Muscle layer of duodenum (tissue), 2 donors: Measurements from ENCODE around the gene MTF1.

ENCODE experiments used
- H3K27ac ChIP-seq: one replicate; pipeline ENCODE4 v1.7.0; 2013; ENCODE audit warnings: mild to moderate bottlenecking, low read length
- H3K27me3 ChIP-seq: one replicate; pipeline ENCODE4 v1.7.0; 2013; ENCODE audit warnings: low read depth, mild to moderate bottlenecking, control low read depth, low read length
- H3K36me3 ChIP-seq, 2 donors: one replicate each; pipeline ENCODE4 v1.7.0; 2013; ENCODE audit warnings: low read length in 2 of 2, control low read depth in 1 of 2, mild to moderate bottlenecking in 1 of 2; ENCODE audit not compliant: insufficient read depth in 2 of 2, control insufficient read depth in 1 of 2
- H3K4me1 ChIP-seq, 2 donors: one replicate each; pipeline ENCODE4 v1.7.0; 2013; ENCODE audit warnings: low read length in 2 of 2, mild to moderate bottlenecking in 2 of 2, control low read depth in 1 of 2, moderate library complexity in 1 of 2; ENCODE audit not compliant: insufficient read depth in 2 of 2, control insufficient read depth in 1 of 2
- H3K4me3 ChIP-seq, 2 donors: one replicate each; pipeline ENCODE4 v1.7.0; 2013; ENCODE audit warnings: low read length in 2 of 2, low read depth in 1 of 2, mild to moderate bottlenecking in 1 of 2
- H3K9me3 ChIP-seq, 2 donors: one replicate each; pipeline ENCODE4 v1.7.0; 2013; ENCODE audit warnings: low read length in 2 of 2, control low read depth in 1 of 2, mild to moderate bottlenecking in 1 of 2; ENCODE audit not compliant: control insufficient read depth in 1 of 2
- donor health status: healthy.

Gene MTF1

DNA sequence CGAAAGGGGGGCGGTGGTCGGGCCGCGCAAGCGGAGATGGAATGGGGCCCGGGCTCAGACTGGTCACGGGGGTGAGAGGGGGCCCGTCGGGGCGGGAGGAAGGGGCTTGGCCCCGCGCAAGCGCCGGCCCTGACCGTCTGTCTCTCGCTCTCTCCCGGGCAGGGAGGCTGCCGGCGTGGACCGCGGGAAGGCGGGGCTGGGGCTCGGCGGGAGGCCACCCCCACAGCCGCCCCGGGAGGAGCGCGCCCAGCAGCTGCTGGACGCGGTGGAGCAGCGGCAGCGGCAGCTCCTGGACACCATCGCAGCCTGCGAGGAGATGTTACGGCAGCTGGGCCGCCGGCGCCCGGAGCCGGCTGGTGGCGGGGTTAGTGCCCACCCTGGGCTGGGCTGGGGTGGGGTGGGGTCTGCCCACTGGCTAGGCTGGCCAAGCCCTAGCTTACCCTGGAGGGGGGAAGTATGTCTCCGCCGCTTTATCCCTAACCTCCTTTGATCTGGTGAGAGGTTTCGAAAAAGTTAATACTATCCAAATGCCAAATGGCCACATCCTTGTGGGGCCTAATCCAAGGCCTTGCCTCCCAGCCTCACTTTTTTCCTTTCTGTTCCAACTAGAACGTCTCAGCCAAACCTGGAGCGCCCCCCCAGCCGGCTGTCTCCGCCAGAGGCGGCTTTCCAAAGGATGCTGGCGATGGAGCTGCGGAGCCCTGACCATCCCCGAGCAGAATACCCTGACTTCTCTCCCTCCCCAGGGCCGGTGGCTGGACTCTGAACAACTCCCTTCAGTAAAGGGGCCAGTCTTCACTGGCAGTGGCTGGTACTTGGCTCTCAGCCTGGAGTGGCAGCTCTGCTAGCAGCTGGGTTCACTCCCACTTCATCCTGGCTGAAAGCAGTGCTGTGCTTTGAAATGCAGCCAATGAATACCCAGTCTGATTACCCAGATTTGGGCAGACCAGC, 50.7 kb downstream of the MTF1 start:
- Histone ChIP-seq H3K27me3 (no peaks in the 10 kb centered on the region), H3K9me3 (no peaks in the 10 kb centered on the region), H3K4me1 (peaks cover 9 to 35% of the 10 kb centered on the region in 2 donors), H3K4me3 (peak overlapping the region; percentile 67 to 95), H3K36me3 (peaks cover 29 to 30% of the 10 kb centered on the region in 2 donors), H3K27ac (peak overlapping the region; percentile 75)

DNA sequence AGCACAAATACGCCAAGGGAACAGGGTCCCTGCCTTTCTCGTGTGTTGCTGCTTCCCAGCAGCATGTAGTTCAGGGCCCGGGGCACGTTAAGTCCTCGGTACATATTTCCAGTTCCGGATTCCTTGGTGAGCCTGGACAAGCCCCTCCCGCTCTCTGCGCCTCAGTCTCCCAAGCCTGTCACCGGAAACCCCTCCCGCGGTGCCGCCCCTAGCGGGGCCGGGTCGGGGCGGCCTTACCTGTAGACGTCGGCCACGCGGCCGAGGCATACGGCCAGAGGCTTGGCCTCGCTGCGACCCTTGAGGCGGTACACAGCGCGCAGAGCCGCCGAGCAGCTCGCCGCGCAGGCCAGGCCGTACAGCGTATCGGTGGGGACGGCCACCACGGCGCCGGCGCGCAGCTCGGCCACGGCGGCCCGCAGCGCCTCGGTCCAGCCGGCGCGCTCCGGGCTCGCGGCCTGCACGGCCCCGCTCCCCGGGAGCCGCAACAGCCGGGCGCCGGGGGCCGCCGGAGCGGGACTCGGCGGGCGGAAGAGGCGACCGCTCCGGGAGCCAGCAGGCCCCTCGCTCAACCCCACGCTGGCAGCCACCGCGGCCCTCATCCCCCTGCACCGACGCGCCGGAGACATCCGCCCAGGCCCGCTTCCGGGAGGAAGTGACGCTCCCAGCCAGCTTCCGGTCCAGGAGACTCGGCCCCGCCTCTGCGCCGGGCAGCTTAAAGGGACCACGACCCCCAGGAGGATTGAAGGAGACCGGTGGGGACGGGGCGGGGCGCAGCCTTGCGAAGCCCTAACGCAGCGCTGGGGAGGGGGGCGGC, 51.6 kb downstream of the MTF1 start, which contains the start of the genes C1orf122 and YRDC:
C1orf122 (plus strand) TSS at position 236 of the 814 bp plus-strand sequence. CDS start 615 bp downstream, outside the sequence.
YRDC (minus strand) TSS at position 654 of the 814 bp plus-strand sequence; CDS start at position 626, 28 bp downstream.
- Histone ChIP-seq H3K9me3 (no peaks in the 10 kb centered on the region), H3K36me3 (peaks cover 30 to 37% of the 10 kb centered on the region in 2 donors), H3K4me1 (peaks cover 9 to 35% of the 10 kb centered on the region in 2 donors), H3K27me3 (no peaks in the 10 kb centered on the region), H3K4me3 (peak within 1 kb of the TSS; percentile 81 to 95), H3K27ac (peak within 1 kb of the TSS; percentile 80)

DNA sequence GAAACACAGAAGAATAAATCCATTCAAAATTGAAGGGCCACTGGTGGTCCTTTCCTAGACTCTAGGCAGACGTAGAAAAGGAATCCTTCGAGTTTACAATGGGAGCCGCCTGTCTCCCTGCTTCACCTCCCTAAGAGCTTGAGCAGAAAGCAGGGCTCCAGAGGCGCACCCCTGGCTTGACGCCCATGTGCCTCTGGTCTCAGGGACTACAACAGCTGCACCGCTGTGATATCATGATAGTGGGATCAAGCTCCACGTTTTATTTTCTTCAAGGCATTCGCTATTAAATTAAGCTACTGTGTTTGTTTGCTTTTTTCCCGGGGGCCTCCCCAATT, 52.2 kb downstream of the MTF1 start:
- peaks cover 34 to 43% of the 10 kb centered on the region in 2 donors for H3K36me3 ChIP-seq
- peak overlapping the region; percentile 80 for H3K27ac ChIP-seq

DNA sequence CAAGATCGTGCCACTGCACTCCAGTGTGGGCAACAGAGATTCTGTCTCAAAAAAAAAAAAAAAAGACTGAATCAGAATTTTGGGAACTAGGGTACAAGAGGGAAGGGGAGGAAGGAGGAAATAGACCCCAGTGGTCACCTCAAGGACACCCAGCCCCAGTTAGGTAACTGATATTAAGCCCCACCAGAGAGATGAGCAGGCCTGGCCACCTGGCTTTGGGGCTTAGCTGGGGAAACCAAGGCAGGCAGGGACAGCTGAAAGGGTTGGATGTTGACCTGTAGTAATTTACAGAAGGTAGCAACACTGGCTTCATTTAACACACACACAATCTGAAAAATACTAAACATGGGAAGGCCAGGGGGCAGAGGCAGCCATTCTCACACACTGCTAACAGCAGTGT, 57.0 kb downstream of the MTF1 start:
- H3K27ac ChIP-seq = no peak overlapping the region
- H3K27me3 ChIP-seq = no peaks in the 10 kb centered on the region
- H3K4me3 ChIP-seq = no peak overlapping the region
- peaks cover 34 to 66% of the 10 kb centered on the region in 2 donors for H3K36me3 ChIP-seq
- no peaks in the 10 kb centered on the region for H3K9me3 ChIP-seq
- H3K4me1 ChIP-seq = peaks cover 6 to 15% of the 10 kb centered on the region in 2 donors

More for the DNA sequence above, 52.2 kb downstream of the MTF1 start:
- Histone ChIP-seq H3K4me1 (peaks cover 9 to 35% of the 10 kb centered on the region in 2 donors), H3K9me3 (no peaks in the 10 kb centered on the region), H3K4me3 (peak overlapping the region; percentile 81 to 95), H3K27me3 (no peaks in the 10 kb centered on the region)

DNA sequence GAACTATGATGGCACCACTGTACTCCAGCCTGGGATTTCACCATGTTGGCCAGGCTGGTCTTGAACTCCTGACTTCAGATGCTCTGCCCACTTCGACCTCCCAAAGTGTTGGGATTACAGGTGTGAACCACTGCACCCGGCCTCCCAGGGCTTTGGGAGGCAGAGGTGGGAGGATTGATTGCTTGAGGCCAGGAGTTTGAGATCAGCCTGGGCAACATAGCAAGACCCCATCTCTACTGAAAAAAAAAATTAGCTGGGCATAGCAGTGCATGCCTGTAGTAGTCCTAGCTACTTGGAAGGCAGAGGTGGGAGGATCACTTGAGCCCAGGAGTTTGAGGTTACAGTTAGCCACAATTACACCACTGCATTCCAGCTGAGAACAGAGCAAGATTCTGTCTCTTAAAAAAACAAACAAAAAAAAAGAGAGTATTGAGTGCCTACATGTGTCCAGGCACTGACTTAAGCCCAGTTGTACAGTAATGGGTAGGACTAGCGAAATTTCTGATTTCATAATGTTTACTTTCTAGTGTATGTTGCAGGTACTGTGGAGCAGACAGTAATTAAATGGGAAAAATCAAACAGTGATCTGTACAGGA, 61.5 kb downstream of the MTF1 start:
- peaks cover 0 to 17% of the 10 kb centered on the region in 2 donors for H3K4me1 ChIP-seq
- no peaks in the 10 kb centered on the region for H3K27me3 ChIP-seq
- H3K4me3 ChIP-seq = no peak overlapping the region
- no peak overlapping the region for H3K27ac ChIP-seq
- no peaks in the 10 kb centered on the region for H3K9me3 ChIP-seq
- H3K36me3 ChIP-seq = peaks cover 4 to 30% of the 10 kb centered on the region in 2 donors

DNA sequence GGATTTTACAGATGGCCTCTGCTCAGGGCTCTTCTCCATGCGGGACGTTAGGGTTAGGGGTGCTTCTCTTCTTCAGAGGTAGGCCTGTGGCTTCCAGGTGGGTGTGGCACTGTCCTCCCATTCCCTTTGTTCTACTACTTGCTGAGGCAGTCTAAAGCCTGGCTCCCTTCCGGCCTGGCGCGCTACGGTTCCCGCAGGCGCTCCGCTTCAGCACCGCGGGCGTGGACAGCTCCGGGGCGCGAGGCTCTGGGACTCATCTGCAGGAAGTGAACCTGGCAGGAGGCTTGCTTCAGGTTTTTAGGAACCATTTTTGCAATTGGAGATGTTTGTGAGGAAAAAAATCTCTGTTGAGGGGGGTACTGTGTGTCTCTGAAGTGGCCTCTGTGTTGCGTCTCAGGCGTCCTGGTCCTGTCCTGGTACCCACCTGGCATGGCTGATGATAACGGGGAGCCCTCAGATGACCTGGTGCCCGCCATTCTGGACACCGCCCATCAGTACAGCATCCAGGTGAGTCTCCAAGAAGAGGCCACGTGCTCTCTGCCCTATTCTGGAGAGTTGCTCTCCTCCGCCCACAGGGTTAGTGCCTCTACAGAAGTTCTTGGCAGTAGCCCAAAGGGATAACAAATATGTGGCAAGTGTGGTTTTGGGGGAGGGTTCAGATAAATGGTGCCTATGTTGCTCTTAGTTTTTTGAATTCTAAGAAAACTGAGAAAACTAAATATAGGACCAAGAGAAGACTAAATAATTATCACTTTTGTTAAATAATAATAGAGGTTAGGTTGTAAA, 63.9 kb downstream of the MTF1 start:
- Histone ChIP-seq H3K36me3 (peaks cover 0 to 16% of the 10 kb centered on the region in 2 donors), H3K4me3 (peak overlapping the region in 1 of 2 donors; percentile 59), H3K27ac (no peak overlapping the region), H3K9me3 (no peaks in the 10 kb centered on the region), H3K4me1 (peaks cover 0 to 17% of the 10 kb centered on the region in 2 donors), H3K27me3 (no peaks in the 10 kb centered on the region)

DNA sequence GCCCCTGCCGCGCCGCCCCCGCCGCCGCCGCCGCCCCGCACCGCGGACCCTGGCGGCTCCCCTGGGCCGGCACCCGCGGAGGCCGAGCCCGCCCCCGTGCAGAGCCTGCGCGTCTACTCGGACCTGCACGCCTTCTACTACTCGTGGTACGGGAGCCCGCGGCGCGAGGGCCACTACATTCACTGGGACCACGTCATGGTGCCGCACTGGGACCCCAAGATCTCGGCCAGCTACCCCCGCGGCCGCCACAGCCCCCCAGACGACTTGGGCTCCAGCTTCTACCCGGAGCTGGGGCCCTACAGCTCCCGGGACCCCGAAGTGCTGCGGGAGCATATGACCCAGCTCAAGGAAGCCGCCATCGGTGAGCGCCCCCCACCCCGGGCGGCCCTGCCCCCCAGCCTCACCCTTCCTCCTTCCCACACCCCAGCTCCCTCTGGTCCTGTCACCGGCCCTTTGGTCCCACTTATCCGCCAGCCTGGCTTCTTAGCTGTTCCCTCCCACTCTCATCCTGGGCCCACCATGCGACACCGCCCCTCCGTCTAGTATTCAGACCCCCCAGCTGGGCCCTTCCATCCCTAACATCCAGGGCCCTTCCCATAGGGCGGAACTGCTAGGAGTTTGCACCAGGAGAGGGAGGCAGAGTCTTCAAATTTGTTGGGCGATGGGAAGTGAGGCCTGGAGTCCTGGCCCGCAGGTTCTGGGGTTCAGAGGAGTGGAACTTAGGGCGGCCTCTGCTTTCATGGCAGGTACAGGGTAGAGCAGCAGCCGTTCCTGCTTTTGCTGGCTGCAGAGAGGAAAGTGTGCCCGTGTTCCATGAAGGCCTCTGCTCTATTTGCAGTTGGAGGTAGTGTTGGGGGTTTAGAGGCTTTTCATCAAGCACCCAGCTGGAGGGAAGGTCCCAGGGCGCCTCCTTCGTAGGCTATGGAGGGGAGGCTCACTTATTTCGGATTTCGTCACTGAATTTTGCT, 64.7 kb downstream of the MTF1 start:
- H3K4me1 ChIP-seq = peaks cover 0 to 17% of the 10 kb centered on the region in 2 donors
- peaks cover 0 to 7% of the 10 kb centered on the region in 2 donors for H3K36me3 ChIP-seq
- H3K9me3 ChIP-seq = no peaks in the 10 kb centered on the region
- H3K4me3 ChIP-seq = peak overlapping the region in 1 of 2 donors; percentile 59
- H3K27me3 ChIP-seq = no peaks in the 10 kb centered on the region
- no peak overlapping the region for H3K27ac ChIP-seq

DNA sequence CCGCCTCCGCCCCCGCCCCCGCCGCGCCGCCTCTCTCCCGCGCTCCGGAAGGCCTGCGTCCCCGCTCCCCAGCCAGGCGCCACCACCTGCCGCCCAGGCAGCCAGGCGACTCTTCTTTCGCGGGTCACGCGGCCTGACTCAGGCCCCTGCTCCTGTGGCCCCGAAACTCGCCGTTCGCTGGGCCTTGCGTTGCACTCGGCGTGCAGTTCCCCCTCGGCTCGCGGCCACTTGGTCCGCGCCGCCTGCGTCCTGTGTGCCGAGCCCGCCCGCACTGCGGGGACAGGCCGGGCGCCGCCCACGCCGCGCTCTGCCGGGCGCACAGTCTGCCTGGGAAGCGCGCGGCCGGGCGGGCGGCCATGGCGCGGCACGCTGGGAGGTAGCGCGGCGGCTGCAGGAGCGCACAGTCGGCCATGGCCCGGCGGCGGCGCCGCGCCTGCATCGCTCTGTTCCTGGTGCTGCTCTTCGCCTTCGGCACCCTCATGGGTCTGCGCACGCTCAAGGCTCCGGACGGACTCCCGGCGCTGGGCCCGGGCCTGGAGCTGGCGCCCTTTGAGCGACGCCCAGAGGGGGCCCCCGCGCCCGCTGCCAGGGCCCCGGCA, 65.5 kb downstream of the MTF1 start, which contains the start of gene MANEAL:
MANEAL (plus strand) TSS at position 75 of the 599 bp plus-strand sequence; CDS start at position 411, 336 bp downstream.
- Histone ChIP-seq H3K27me3 (no peaks in the 10 kb centered on the region), H3K27ac (no peak within 1 kb of the TSS), H3K9me3 (no peaks in the 10 kb centered on the region), H3K4me1 (peaks cover 0 to 17% of the 10 kb centered on the region in 2 donors), H3K36me3 (no peaks in the 10 kb centered on the region), H3K4me3 (peak within 1 kb of the TSS in 1 of 2 donors; percentile 59)

DNA sequence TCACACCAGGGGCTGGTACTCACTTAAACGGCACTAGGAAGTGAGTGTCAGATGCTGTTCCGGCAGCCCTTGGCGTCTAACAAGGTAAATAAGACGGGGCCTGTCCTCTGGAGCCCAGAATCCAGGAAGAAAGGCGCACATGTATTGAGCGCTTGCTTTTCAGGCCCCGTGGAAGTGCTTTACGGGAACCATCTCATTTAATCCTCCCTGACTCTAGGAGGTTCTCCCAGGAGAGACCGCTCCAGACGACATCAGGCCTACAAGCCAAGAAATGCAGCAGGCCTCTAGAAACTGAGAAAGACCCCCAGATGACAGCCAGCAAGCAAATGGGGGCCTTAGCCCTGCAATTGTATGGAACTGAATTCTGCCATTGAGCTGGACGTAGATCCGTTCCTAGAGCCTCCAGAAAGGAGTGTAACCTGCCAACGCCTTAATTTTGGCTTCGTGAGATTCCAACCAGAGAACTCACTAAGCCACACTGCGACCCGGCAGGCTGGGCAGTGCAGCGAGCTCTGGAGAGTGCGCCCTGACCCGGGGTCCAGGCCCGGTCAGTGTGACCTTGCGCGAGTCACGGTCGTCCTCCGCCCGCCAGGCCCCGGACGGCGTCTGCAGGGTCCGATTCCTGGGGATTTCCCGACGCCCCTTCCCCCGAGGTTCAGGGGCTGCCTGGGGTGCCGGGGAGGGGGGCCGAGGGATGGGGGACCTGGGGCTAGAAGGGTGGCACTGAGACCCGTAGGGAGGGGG, 66.3 kb downstream of the MTF1 start:
- no peak overlapping the region for H3K27ac ChIP-seq
- H3K9me3 ChIP-seq = no peaks in the 10 kb centered on the region
- no peaks in the 10 kb centered on the region for H3K27me3 ChIP-seq
- peak overlapping the region in 1 of 2 donors; percentile 59 for H3K4me3 ChIP-seq
- no peaks in the 10 kb centered on the region for H3K36me3 ChIP-seq
- H3K4me1 ChIP-seq = peaks cover 0 to 17% of the 10 kb centered on the region in 2 donors
